ENCODE results near the gene GNMT. TPM values are rescaled to one million over a fixed set of nuclear protein-coding genes. Genes with fewer than 3 reads are reported as not detected.

The GNMT gene
- total RNA-seq: 1.5 and 1.8 TPM in 2 replicates
- long read RNA-seq: 0 reads

- H3K9me3 Mint-ChIP-seq: no peaks in the 10 kb centered on the region
Measured at GRCh38 chr6:42960243-42961019, at the start of gene GNMT. Gene GNMT (plus strand): TSS chr6:42960754. CDS start chr6:42960768, 14 bp downstream.

GRCh38 chr6:42911171-42912021 lies 49.2 kb upstream of the GNMT start:
- Mint-ChIP-seq H3K27me3 (ENCODE audit: low read depth) (no peaks in the 10 kb centered on the region), H3K36me3 (ENCODE audit: low read depth) (no peaks in the 10 kb centered on the region), H3K9me3 (no peaks in the 10 kb centered on the region), H3K4me1 (peaks cover 5% of the 10 kb centered on the region), H3K27ac (ENCODE audit: unreplicated experiment) (peak overlapping the region; percentile 52), H3K4me3 (peak overlapping the region; percentile 69)
- DNase-seq (ENCODE audit: low read depth, low spot score): peak; percentile 31
- no peak for TF ChIP-seq CTCF (conservative IDR thresholded peaks at IDR 0.05)

More at GRCh38 chr6:42960243-42961019, at the start of gene GNMT:
- no peak within 1 kb of the TSS for H3K27ac Mint-ChIP-seq (ENCODE audit: unreplicated experiment)
- DNase-seq (ENCODE audit: low read depth, low spot score): peak; percentile 12
- H3K36me3 Mint-ChIP-seq (ENCODE audit: low read depth): peaks cover 2% of the 10 kb centered on the region
- H3K4me3 Mint-ChIP-seq: peak within 1 kb of the TSS; percentile 57
- peaks cover 43% of the 10 kb centered on the region for H3K27me3 Mint-ChIP-seq (ENCODE audit: low read depth)
- peaks cover 10% of the 10 kb centered on the region for H3K4me1 Mint-ChIP-seq
- no peak for TF ChIP-seq CTCF (conservative IDR thresholded peaks at IDR 0.05)

GRCh38 chr6:42914546-42914945 lies 46.0 kb upstream of the GNMT start:
- no peak for DNase-seq (ENCODE audit: low read depth, low spot score)
- H3K36me3 Mint-ChIP-seq (ENCODE audit: low read depth): no peaks in the 10 kb centered on the region
- H3K4me3 Mint-ChIP-seq: no peak overlapping the region
- H3K4me1 Mint-ChIP-seq: peaks cover 5% of the 10 kb centered on the region
- no peaks in the 10 kb centered on the region for H3K9me3 Mint-ChIP-seq
- H3K27me3 Mint-ChIP-seq (ENCODE audit: low read depth): no peaks in the 10 kb centered on the region
- H3K27ac Mint-ChIP-seq (ENCODE audit: unreplicated experiment): peak overlapping the region; percentile 89
- no peak for TF ChIP-seq CTCF (conservative IDR thresholded peaks at IDR 0.05)

- H3K4me3 Mint-ChIP-seq: no peak within 1 kb of the TSS
- no peaks in the 10 kb centered on the region for H3K9me3 Mint-ChIP-seq
- H3K36me3 Mint-ChIP-seq (ENCODE audit: low read depth): no peaks in the 10 kb centered on the region
- no peak for DNase-seq (ENCODE audit: low read depth, low spot score)
- H3K27ac Mint-ChIP-seq (ENCODE audit: unreplicated experiment): no peak within 1 kb of the TSS
- H3K4me1 Mint-ChIP-seq: peaks cover 5% of the 10 kb centered on the region
- H3K27me3 Mint-ChIP-seq (ENCODE audit: low read depth): no peaks in the 10 kb centered on the region
- TF ChIP-seq CTCF (conservative IDR thresholded peaks at IDR 0.05): no peak
Measured at GRCh38 chr6:42915732-42916131, 44.8 kb upstream of the GNMT start, which contains the start of gene PTCRA. Gene PTCRA (plus strand): TSS chr6:42916053. CDS start chr6:42916070, 17 bp downstream.

GRCh38 chr6:42916288-42916687 lies 44.3 kb upstream of the GNMT start:
- Mint-ChIP-seq H3K27me3 (ENCODE audit: low read depth) (no peaks in the 10 kb centered on the region), H3K27ac (ENCODE audit: unreplicated experiment) (no peak overlapping the region), H3K4me1 (peaks cover 1% of the 10 kb centered on the region), H3K36me3 (ENCODE audit: low read depth) (no peaks in the 10 kb centered on the region), H3K9me3 (no peaks in the 10 kb centered on the region), H3K4me3 (no peak overlapping the region)
- no peak for TF ChIP-seq CTCF (conservative IDR thresholded peaks at IDR 0.05)
- DNase-seq (ENCODE audit: low read depth, low spot score): no peak
